WTC11 (cell line): ENCODE measurements around the gene GRIA4. TPM values are rescaled to one million over a fixed set of nuclear protein-coding genes. Genes with fewer than 3 reads are reported as not detected.

Experiments
- ATAC-seq: fragments of 200-7000 bp; cut with Tn5 transposase; 2 replicates; pipeline ENCODE4 v1.10.0; 2021; ENCODE audit warnings: mild to moderate bottlenecking, moderate library complexity
- CTCF ChIA-PET: fragments of 300-600 bp; sonication (Branson Sonifier 250); formaldehyde crosslinking; loops from one replicate; lab custom pipeline; 2021; ENCODE audit warnings: antibody characterized with exemption; lab: Charles Lee
- POLR2A ChIA-PET: fragments of 350-600 bp; sonication (Branson Sonifier 250); formaldehyde crosslinking; loops from one replicate; lab custom pipeline; 2021; ENCODE audit warnings: antibody characterized with exemption; lab: Charles Lee
- DNase-seq: peaks from one replicate; pipeline ENCODE4 v3.0.0; 2021; ENCODE audit warnings: low spot score
- H3K27ac Mint-ChIP-seq: 2 replicates; pipeline ENCODE4 v1.8.0; 2021; ENCODE audit warnings: mixed read lengths
- H3K27me3 Mint-ChIP-seq: 2 replicates; pipeline ENCODE4 v1.8.0; 2021; ENCODE audit warnings: low read depth, mild to moderate bottlenecking, moderate library complexity, mixed read lengths
- H3K36me3 Mint-ChIP-seq: 2 replicates; pipeline ENCODE4 v1.8.0; 2021; ENCODE audit warnings: mixed read lengths
- H3K4me1 Mint-ChIP-seq: 2 replicates; pipeline ENCODE4 v1.8.0; 2022; ENCODE audit warnings: mixed read lengths
- H3K4me3 Mint-ChIP-seq: 2 replicates; pipeline ENCODE4 v1.8.0; 2021; ENCODE audit warnings: mild to moderate bottlenecking, moderate library complexity, mixed read lengths
- H3K9me3 Mint-ChIP-seq: 2 replicates; pipeline ENCODE4 v1.8.0; 2021; ENCODE audit warnings: mixed read lengths
- ATF1 ChIP-seq: sonication (generic); formaldehyde crosslinking; IDR thresholded peaks from 2 replicates; pipeline ENCODE4 v1.8.1; 2023; ENCODE audit warnings: mild to moderate bottlenecking, moderate library complexity, missing genetic modification reagents
- CBFB ChIP-seq: sonication (generic); formaldehyde crosslinking; IDR thresholded peaks from 2 replicates; pipeline ENCODE4 v1.8.1; 2022; ENCODE audit warnings: mild to moderate bottlenecking, low read depth, missing genetic modification reagents
- CREB1 ChIP-seq: sonication (generic); formaldehyde crosslinking; IDR thresholded peaks from 2 replicates; pipeline ENCODE4 v1.8.0; 2023; ENCODE audit warnings: mild to moderate bottlenecking, missing genetic modification reagents
- ETV6 ChIP-seq: sonication (generic); formaldehyde crosslinking; IDR thresholded peaks from 2 replicates; pipeline ENCODE4 v1.8.1; 2022; ENCODE audit warnings: mild to moderate bottlenecking, missing genetic modification reagents
- FOXP1 ChIP-seq: sonication (generic); formaldehyde crosslinking; IDR thresholded peaks from 2 replicates; pipeline ENCODE4 v1.8.0; 2022; ENCODE audit warnings: missing genetic modification reagents, mild to moderate bottlenecking, moderate library complexity, borderline replicate concordance
- GABPB1 ChIP-seq: sonication (generic); formaldehyde crosslinking; IDR thresholded peaks from 2 replicates; pipeline ENCODE4 v1.8.1; 2023; ENCODE audit warnings: mild to moderate bottlenecking, missing genetic modification reagents
- JAZF1 ChIP-seq: fragments of 250-450 bp; sonication (Bioruptor Pico); IDR thresholded peaks from 2 replicates; pipeline ENCODE4 v1.9.0; 2021; ENCODE audit warnings: moderate library complexity, mild to moderate bottlenecking, inconsistent platforms
- JUN ChIP-seq: sonication (generic); formaldehyde crosslinking; IDR thresholded peaks from 2 replicates; pipeline ENCODE4 v1.8.0; 2023; ENCODE audit warnings: mild to moderate bottlenecking, missing genetic modification reagents
- MXD4 ChIP-seq: fragments of 250-450 bp; sonication (Bioruptor Pico); IDR thresholded peaks from 2 replicates; pipeline ENCODE4 v1.8.0; 2021; ENCODE audit warnings: mild to moderate bottlenecking, moderate library complexity, borderline replicate concordance
- NFATC4 ChIP-seq: fragments of 250-450 bp; sonication (Bioruptor Pico); IDR thresholded peaks from 2 replicates; pipeline ENCODE4 v1.9.0; 2021; ENCODE audit warnings: mild to moderate bottlenecking
- OVOL2 ChIP-seq: fragments of 250-450 bp; sonication (Bioruptor Pico); IDR thresholded peaks from 2 replicates; pipeline ENCODE4 v1.9.0; 2021; ENCODE audit warnings: mild to moderate bottlenecking, borderline replicate concordance
- RELA ChIP-seq: sonication (generic); formaldehyde crosslinking; IDR thresholded peaks from 2 replicates; pipeline ENCODE4 v1.8.1; 2022; ENCODE audit warnings: missing genetic modification reagents, mild to moderate bottlenecking, borderline replicate concordance
- TP53 ChIP-seq: sonication (generic); formaldehyde crosslinking; IDR thresholded peaks from 2 replicates; pipeline ENCODE4 v1.8.1; 2023; ENCODE audit warnings: mild to moderate bottlenecking, missing genetic modification reagents
- ZNF121 ChIP-seq: sonication (generic); formaldehyde crosslinking; IDR thresholded peaks from 2 replicates; pipeline ENCODE4 v1.8.0; 2023; ENCODE audit warnings: missing genetic modification reagents
- ZNF396 ChIP-seq: fragments of 250-450 bp; sonication (Bioruptor Pico); IDR thresholded peaks from 2 replicates; pipeline ENCODE4 v1.8.0; 2021; ENCODE audit warnings: mild to moderate bottlenecking, moderate library complexity, borderline replicate concordance
- ZNF423 ChIP-seq: fragments of 250-450 bp; sonication (Bioruptor Pico); IDR thresholded peaks from 2 replicates; pipeline ENCODE4 v2.1.2; 2022; ENCODE audit warnings: mild to moderate bottlenecking, moderate library complexity
- total RNA-seq: library from RNA; stranded (reverse); gene quantifications from 3 replicates; pipeline ENCODE4 v1.2.3, GENCODE V29; 2021
- TF ChIP-seq, protein P1 (sequence below): sonication (generic); formaldehyde crosslinking; conservative IDR thresholded peaks from 2 replicates; pipeline ENCODE4 v1.8.1; 2022; ENCODE audit warnings: mild to moderate bottlenecking, missing genetic modification reagents
- TF ChIP-seq, protein P2 (sequence below): sonication (generic); formaldehyde crosslinking; IDR thresholded peaks from 2 replicates; pipeline ENCODE4 v1.8.1; 2023; ENCODE audit warnings: mild to moderate bottlenecking, missing genetic modification reagents, borderline replicate concordance
- TF ChIP-seq, protein P3 (sequence below): fragments of 250-450 bp; sonication (Bioruptor Pico); IDR thresholded peaks from 2 replicates; pipeline ENCODE4 v1.9.0; 2021; ENCODE audit warnings: mild to moderate bottlenecking, borderline replicate concordance
- TF ChIP-seq, protein P4 (sequence below): sonication (generic); formaldehyde crosslinking; IDR thresholded peaks from 2 replicates; pipeline ENCODE4 v1.8.1; 2023; ENCODE audit warnings: mild to moderate bottlenecking, missing genetic modification reagents
- TF ChIP-seq, protein P5 (sequence below): sonication (generic); formaldehyde crosslinking; IDR thresholded peaks from 2 replicates; pipeline ENCODE4 v1.8.1; 2023; ENCODE audit warnings: mild to moderate bottlenecking, moderate library complexity, missing genetic modification reagents

GRIA4 gene
- total RNA-seq, 1 experiment from 2014 or later, result 11.4 TPM

DNA sequence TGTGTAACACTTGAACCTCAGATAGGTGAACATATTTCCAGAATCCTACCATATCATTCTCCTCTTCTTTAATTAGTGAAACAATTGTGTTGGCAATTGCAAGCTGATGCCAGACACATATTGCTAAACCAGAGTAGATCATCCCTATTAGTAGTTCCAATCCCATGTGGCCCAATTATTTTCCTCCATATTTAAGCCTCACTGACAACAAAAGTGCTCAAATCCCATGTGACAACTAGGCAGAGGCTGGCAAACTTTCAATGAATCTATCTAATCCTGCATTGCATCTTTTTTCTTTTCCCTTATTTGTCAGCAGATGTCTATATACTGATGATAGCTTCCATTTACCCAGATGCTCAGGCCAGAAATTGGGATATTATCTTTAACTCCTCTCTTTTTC lies 90.4 kb downstream of the GRIA4 start:
- Mint-ChIP-seq H3K27ac (no peak overlapping the region), H3K27me3 (no peaks in the 10 kb centered on the region), H3K9me3 (no peaks in the 10 kb centered on the region), H3K4me3 (no peak overlapping the region), H3K4me1 (peaks cover 16% of the 10 kb centered on the region), H3K36me3 (no peaks in the 10 kb centered on the region)
- ATAC-seq, result no peak
- TF ChIP-seq JUN (CRISPR knock-in tag), result no peak
- TF ChIP-seq RELA (CRISPR knock-in tag), result no peak
- TF ChIP-seq, protein P1, sequence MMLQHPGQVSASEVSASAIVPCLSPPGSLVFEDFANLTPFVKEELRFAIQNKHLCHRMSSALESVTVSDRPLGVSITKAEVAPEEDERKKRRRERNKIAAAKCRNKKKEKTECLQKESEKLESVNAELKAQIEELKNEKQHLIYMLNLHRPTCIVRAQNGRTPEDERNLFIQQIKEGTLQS (CRISPR knock-in tag), result no peak
- TF ChIP-seq, protein P2, sequence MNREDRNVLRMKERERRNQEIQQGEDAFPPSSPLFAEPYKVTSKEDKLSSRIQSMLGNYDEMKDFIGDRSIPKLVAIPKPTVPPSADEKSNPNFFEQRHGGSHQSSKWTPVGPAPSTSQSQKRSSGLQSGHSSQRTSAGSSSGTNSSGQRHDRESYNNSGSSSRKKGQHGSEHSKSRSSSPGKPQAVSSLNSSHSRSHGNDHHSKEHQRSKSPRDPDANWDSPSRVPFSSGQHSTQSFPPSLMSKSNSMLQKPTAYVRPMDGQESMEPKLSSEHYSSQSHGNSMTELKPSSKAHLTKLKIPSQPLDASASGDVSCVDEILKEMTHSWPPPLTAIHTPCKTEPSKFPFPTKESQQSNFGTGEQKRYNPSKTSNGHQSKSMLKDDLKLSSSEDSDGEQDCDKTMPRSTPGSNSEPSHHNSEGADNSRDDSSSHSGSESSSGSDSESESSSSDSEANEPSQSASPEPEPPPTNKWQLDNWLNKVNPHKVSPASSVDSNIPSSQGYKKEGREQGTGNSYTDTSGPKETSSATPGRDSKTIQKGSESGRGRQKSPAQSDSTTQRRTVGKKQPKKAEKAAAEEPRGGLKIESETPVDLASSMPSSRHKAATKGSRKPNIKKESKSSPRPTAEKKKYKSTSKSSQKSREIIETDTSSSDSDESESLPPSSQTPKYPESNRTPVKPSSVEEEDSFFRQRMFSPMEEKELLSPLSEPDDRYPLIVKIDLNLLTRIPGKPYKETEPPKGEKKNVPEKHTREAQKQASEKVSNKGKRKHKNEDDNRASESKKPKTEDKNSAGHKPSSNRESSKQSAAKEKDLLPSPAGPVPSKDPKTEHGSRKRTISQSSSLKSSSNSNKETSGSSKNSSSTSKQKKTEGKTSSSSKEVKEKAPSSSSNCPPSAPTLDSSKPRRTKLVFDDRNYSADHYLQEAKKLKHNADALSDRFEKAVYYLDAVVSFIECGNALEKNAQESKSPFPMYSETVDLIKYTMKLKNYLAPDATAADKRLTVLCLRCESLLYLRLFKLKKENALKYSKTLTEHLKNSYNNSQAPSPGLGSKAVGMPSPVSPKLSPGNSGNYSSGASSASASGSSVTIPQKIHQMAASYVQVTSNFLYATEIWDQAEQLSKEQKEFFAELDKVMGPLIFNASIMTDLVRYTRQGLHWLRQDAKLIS (CRISPR knock-in tag), result no peak
- TF ChIP-seq MXD4 (CRISPR knock-in tag), result no peak
- no peak for TF ChIP-seq ZNF423
- no peak for TF ChIP-seq OVOL2 (CRISPR knock-in tag)
- TF ChIP-seq JAZF1 (CRISPR knock-in tag), result no peak
- TF ChIP-seq CREB1 (CRISPR knock-in tag), result no peak
- TF ChIP-seq FOXP1, result no peak
- POLR2A ChIA-PET, result no interaction called here
- DNase-seq, result no peak
- CTCF ChIA-PET, result no interaction called here

DNA sequence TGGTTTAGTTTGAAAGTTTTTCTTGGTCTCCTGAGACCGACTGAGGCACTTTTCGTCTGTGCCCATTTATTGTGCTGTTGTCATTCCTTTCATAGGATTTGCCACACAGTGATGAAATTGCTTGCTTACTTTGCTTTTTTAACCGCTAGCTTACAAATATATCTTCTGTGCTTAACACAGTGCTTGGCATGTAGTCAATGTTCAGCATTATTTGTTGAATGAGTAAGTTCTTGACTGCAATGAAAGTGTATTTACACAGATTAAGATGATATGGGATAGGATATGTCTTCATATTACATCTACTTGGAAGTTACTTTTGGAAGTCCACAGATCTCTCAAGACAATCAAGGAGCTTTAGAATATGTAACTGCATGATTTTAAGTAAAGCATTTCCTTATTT lies 91.2 kb downstream of the GRIA4 start:
- Mint-ChIP-seq H3K4me3 (no peak overlapping the region), H3K27ac (no peak overlapping the region), H3K4me1 (peaks cover 19% of the 10 kb centered on the region), H3K9me3 (no peaks in the 10 kb centered on the region), H3K36me3 (no peaks in the 10 kb centered on the region), H3K27me3 (no peaks in the 10 kb centered on the region)
- DNase-seq (no peak), ATAC-seq (no peak)
- ChIA-PET POLR2A (no interaction called here), CTCF (no interaction called here)
- no peak for TF ChIP-seq TP53 (CRISPR knock-in tag)

DNA sequence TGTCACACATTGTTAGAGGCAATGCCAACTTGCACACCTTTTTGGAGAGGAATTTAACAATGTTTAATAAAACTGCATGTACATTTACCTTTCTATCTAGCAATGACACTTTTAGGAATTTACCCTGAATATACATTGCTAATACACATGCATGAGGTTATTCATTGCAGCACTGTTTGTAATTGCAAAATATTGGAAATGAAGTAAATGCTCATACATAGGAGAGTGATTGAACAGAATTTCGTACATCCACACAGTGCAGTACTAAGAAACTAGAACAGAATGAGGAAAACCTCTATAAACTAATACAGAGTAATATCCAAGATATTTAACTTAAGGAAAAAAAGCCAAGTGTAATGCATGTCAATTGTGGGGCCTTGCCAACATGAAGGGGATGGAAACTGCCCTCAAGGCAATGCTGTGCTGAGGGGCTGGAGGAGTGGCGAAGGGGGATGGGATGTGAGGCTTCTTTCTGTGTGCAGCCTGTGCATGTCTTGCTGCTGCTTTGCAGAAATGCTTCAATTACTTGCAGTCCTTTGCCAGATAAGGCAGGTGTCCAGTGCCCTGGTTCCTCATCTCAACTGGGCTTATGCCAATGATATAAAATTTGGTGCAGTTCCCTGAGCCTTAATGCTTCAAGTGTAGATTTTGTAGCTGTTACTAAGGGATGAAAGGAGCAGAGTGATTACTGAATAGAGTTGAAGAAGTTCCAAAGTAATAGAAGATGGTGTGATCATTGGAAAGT lies 96.1 kb downstream of the GRIA4 start:
- Mint-ChIP-seq H3K9me3 (no peaks in the 10 kb centered on the region), H3K4me3 (no peak overlapping the region), H3K4me1 (peaks cover 11% of the 10 kb centered on the region; the same call in 1 of the 2 replicates), H3K27me3 (no peaks in the 10 kb centered on the region), H3K27ac (no peak overlapping the region; the same call in 1 of the 2 replicates), H3K36me3 (no peaks in the 10 kb centered on the region)
- ChIA-PET POLR2A (no interaction called here), CTCF (no interaction called here)
- DNase-seq (no peak), ATAC-seq (peak; percentile 57)
- TF ChIP-seq CBFB (CRISPR knock-in tag) (no peak), ATF1 (no peak), NFATC4 (CRISPR knock-in tag) (no peak), ZNF423 (no peak), ZNF396 (CRISPR knock-in tag) (no peak), GABPB1 (CRISPR knock-in tag) (no peak), ZNF121 (no peak), ETV6 (CRISPR knock-in tag) (no peak)
- TF ChIP-seq, protein P3, sequence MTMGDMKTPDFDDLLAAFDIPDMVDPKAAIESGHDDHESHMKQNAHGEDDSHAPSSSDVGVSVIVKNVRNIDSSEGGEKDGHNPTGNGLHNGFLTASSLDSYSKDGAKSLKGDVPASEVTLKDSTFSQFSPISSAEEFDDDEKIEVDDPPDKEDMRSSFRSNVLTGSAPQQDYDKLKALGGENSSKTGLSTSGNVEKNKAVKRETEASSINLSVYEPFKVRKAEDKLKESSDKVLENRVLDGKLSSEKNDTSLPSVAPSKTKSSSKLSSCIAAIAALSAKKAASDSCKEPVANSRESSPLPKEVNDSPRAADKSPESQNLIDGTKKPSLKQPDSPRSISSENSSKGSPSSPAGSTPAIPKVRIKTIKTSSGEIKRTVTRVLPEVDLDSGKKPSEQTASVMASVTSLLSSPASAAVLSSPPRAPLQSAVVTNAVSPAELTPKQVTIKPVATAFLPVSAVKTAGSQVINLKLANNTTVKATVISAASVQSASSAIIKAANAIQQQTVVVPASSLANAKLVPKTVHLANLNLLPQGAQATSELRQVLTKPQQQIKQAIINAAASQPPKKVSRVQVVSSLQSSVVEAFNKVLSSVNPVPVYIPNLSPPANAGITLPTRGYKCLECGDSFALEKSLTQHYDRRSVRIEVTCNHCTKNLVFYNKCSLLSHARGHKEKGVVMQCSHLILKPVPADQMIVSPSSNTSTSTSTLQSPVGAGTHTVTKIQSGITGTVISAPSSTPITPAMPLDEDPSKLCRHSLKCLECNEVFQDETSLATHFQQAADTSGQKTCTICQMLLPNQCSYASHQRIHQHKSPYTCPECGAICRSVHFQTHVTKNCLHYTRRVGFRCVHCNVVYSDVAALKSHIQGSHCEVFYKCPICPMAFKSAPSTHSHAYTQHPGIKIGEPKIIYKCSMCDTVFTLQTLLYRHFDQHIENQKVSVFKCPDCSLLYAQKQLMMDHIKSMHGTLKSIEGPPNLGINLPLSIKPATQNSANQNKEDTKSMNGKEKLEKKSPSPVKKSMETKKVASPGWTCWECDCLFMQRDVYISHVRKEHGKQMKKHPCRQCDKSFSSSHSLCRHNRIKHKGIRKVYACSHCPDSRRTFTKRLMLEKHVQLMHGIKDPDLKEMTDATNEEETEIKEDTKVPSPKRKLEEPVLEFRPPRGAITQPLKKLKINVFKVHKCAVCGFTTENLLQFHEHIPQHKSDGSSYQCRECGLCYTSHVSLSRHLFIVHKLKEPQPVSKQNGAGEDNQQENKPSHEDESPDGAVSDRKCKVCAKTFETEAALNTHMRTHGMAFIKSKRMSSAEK (CRISPR knock-in tag), result no peak
- TF ChIP-seq, protein P4, sequence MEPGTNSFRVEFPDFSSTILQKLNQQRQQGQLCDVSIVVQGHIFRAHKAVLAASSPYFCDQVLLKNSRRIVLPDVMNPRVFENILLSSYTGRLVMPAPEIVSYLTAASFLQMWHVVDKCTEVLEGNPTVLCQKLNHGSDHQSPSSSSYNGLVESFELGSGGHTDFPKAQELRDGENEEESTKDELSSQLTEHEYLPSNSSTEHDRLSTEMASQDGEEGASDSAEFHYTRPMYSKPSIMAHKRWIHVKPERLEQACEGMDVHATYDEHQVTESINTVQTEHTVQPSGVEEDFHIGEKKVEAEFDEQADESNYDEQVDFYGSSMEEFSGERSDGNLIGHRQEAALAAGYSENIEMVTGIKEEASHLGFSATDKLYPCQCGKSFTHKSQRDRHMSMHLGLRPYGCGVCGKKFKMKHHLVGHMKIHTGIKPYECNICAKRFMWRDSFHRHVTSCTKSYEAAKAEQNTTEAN (CRISPR knock-in tag), result no peak
- TF ChIP-seq, protein P5, sequence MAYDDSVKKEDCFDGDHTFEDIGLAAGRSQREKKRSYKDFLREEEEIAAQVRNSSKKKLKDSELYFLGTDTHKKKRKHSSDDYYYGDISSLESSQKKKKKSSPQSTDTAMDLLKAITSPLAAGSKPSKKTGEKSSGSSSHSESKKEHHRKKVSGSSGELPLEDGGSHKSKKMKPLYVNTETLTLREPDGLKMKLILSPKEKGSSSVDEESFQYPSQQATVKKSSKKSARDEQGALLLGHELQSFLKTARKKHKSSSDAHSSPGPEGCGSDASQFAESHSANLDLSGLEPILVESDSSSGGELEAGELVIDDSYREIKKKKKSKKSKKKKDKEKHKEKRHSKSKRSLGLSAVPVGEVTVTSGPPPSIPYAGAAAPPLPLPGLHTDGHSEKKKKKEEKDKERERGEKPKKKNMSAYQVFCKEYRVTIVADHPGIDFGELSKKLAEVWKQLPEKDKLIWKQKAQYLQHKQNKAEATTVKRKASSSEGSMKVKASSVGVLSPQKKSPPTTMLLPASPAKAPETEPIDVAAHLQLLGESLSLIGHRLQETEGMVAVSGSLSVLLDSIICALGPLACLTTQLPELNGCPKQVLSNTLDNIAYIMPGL (CRISPR knock-in tag), result no peak
